PC-3 (cell line): ENCODE measurements around the gene SLC6A7.

Experiments used
- CTCF ChIP-seq: fragments of 300-600 bp; sonication (generic); conservative IDR thresholded peaks from 2 replicates; pipeline ENCODE4 v1.5.1; 2017; ENCODE audit warnings: antibody characterized with exemption, low read depth, mild to moderate bottlenecking, low read length
- EZH2 ChIP-seq: fragments of 300-600 bp; sonication (generic); IDR thresholded peaks from one replicate; pipeline ENCODE4 v1.6.1; 2017; ENCODE audit warnings: antibody characterized with exemption, mild to moderate bottlenecking, low read length; ENCODE audit not compliant: unreplicated experiment
- EZH2phosphoT487 ChIP-seq: fragments of 300-600 bp; sonication (generic); IDR thresholded peaks from 2 replicates; pipeline ENCODE4 v1.6.1; 2018; ENCODE audit warnings: mild to moderate bottlenecking, antibody characterized with exemption, low read length, borderline replicate concordance

GRCh38 chr5:150152636-150153462, 37.0 kb upstream of the SLC6A7 start:
- TF ChIP-seq CTCF = no peak
- no peak for TF ChIP-seq EZH2
- TF ChIP-seq EZH2phosphoT487 = no peak
